Measurements from ENCODE around the gene CSGALNACT2.

Gene CSGALNACT2

DNA sequence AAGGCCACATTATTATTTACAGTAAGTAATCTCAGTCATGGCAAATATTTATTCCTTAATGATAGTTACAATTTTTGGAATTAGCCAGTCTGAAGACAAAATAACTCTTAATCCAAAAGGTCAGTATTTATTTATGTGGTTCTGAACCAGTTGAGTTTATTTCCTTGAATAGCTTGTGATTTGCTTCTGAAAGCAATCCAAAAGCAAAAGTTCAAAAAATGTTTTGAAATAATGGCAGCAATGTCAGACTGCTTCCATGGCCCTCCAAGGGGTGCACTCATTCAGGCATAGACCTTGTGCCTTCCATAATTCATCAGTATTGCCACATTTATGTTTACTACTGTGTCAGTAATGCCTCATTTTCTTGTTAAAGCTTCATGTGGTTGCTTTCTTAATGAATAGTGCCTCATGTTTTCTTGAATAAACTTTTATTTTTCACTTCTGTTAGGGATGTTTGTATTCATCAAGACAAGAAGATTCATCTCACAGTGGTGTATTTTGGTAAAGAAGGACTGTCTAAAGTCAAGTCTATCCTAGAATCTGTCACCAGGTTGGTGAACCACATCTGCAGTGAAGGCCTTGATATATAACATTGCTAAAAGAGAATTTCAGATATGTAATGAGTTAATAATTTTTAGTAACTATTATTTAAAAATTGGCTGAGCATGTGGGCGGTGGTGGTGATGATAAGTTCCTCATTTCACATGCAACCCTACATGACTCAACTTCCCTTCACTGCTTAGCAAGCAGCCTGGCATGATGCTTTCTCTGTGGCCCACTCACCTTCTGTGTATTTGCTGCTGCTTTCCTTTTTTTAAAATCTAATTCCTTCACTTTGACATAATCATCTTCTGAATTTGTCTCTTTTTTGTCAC is 22.0 kb downstream of the CSGALNACT2 start:
- H3K27me3 ChIP-seq (ENCODE audit: low read length), result no peaks in the 10 kb centered on the region
- H3K4me2 ChIP-seq (ENCODE audit: low read depth, low read length, poor library complexity, severe bottlenecking), result no peak overlapping the region
- TF ChIP-seq EZH2phosphoT487 (conservative IDR thresholded peaks at IDR 0.05; ENCODE audit: low read length), result no peak
- TF ChIP-seq, protein P1, sequence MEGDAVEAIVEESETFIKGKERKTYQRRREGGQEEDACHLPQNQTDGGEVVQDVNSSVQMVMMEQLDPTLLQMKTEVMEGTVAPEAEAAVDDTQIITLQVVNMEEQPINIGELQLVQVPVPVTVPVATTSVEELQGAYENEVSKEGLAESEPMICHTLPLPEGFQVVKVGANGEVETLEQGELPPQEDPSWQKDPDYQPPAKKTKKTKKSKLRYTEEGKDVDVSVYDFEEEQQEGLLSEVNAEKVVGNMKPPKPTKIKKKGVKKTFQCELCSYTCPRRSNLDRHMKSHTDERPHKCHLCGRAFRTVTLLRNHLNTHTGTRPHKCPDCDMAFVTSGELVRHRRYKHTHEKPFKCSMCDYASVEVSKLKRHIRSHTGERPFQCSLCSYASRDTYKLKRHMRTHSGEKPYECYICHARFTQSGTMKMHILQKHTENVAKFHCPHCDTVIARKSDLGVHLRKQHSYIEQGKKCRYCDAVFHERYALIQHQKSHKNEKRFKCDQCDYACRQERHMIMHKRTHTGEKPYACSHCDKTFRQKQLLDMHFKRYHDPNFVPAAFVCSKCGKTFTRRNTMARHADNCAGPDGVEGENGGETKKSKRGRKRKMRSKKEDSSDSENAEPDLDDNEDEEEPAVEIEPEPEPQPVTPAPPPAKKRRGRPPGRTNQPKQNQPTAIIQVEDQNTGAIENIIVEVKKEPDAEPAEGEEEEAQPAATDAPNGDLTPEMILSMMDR (IDR thresholded peaks at IDR 0.05; ENCODE audit: insufficient read depth, low read length, poor library complexity, severe bottlenecking), result no peak
- H3K36me3 ChIP-seq (ENCODE audit: low read length), result no peaks in the 10 kb centered on the region
- H3K4me3 ChIP-seq (ENCODE audit: insufficient read depth, low read length, poor library complexity, severe bottlenecking), result no peak overlapping the region
- H3K9me3 ChIP-seq (ENCODE audit: insufficient read depth, low read length), result no peaks in the 10 kb centered on the region
- no peak overlapping the region for H2AFZ ChIP-seq (ENCODE audit: low read depth, low read length, severe bottlenecking)
- H3K27ac ChIP-seq (ENCODE audit: low read depth, low read length), result no peak overlapping the region
- no peaks in the 10 kb centered on the region; the same call in 1 of the 2 replicates for H3K79me2 ChIP-seq (ENCODE audit: insufficient read depth, low read length)
- H4K20me1 ChIP-seq (ENCODE audit: low read depth, low read length), result no peaks in the 10 kb centered on the region
- H3F3A ChIP-seq (ENCODE audit: insufficient read depth), result no peaks in the 10 kb centered on the region
- no peaks in the 10 kb centered on the region for H3K9me2 ChIP-seq (replicated peaks; ENCODE audit: insufficient read depth, low read length)
- no peak overlapping the region for H3K9ac ChIP-seq (ENCODE audit: low read length)

DNA sequence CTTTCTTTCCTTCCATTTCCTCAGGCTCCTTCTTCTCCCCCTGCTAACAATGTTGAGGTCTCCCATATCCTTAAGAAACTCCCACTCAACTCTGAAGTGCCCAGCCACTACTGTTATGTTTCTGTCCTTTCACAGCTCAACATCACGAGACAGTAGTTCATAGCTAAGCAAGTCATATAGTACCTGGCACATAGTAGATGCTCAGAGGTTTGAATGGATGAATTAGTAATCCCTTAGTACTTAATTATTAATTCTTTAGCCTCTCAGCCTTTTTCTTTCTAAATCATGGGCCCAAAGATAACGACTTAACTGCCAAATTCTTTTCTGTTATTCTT is 22.6 kb downstream of the CSGALNACT2 start:
- Histone ChIP-seq H3K4me2 (ENCODE audit: low read depth, low read length, poor library complexity, severe bottlenecking) (no peak overlapping the region), H3K36me3 (ENCODE audit: low read length) (no peaks in the 10 kb centered on the region), H3K79me2 (ENCODE audit: insufficient read depth, low read length) (no peaks in the 10 kb centered on the region; the same call in 1 of the 2 replicates), H3K9me2 (replicated peaks; ENCODE audit: insufficient read depth, low read length) (no peaks in the 10 kb centered on the region), H3K4me3 (ENCODE audit: insufficient read depth, low read length, poor library complexity, severe bottlenecking) (no peak overlapping the region), H2AFZ (ENCODE audit: low read depth, low read length, severe bottlenecking) (no peak overlapping the region), H3K9me3 (ENCODE audit: insufficient read depth, low read length) (no peaks in the 10 kb centered on the region), H3K27ac (ENCODE audit: low read depth, low read length) (no peak overlapping the region), H3K9ac (ENCODE audit: low read length) (no peak overlapping the region), H3F3A (ENCODE audit: insufficient read depth) (no peaks in the 10 kb centered on the region), H3K27me3 (ENCODE audit: low read length) (no peaks in the 10 kb centered on the region), H4K20me1 (ENCODE audit: low read depth, low read length) (no peaks in the 10 kb centered on the region)
- TF ChIP-seq, protein P1 (IDR thresholded peaks at IDR 0.05; ENCODE audit: insufficient read depth, low read length, poor library complexity, severe bottlenecking), result no peak
- no peak for TF ChIP-seq EZH2phosphoT487 (conservative IDR thresholded peaks at IDR 0.05; ENCODE audit: low read length)

DNA sequence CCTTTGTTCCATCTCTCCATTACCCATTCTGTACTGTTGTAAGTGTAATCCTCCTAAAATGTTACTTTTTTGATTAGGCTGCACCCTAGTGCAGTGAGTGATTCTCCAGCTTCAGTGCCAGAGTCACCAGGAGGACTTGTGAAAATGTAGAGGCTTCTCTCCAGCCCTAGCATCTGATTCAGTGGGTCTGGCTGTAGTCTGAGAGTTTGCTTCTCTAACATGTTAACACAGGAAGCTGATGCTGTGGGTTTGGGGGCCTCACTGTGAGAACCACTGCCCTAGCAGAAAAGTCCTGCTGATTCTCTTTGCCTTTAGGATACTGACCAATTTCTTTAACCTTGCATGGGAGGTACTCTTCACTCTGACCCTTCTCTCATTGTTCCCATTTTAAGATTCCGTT is 24.4 kb downstream of the CSGALNACT2 start:
- Histone ChIP-seq H3K27me3 (ENCODE audit: low read length) (no peaks in the 10 kb centered on the region), H3K4me2 (ENCODE audit: low read depth, low read length, poor library complexity, severe bottlenecking) (no peak overlapping the region), H3K79me2 (ENCODE audit: insufficient read depth, low read length) (no peaks in the 10 kb centered on the region), H2AFZ (ENCODE audit: low read depth, low read length, severe bottlenecking) (no peak overlapping the region), H3F3A (ENCODE audit: insufficient read depth) (no peaks in the 10 kb centered on the region), H3K4me3 (ENCODE audit: insufficient read depth, low read length, poor library complexity, severe bottlenecking) (no peak overlapping the region), H4K20me1 (ENCODE audit: low read depth, low read length) (no peaks in the 10 kb centered on the region), H3K9me3 (ENCODE audit: insufficient read depth, low read length) (no peaks in the 10 kb centered on the region), H3K27ac (ENCODE audit: low read depth, low read length) (no peak overlapping the region), H3K36me3 (ENCODE audit: low read length) (no peaks in the 10 kb centered on the region), H3K9me2 (replicated peaks; ENCODE audit: insufficient read depth, low read length) (no peaks in the 10 kb centered on the region), H3K9ac (ENCODE audit: low read length) (no peak overlapping the region)
- TF ChIP-seq, protein P1 (IDR thresholded peaks at IDR 0.05; ENCODE audit: insufficient read depth, low read length, poor library complexity, severe bottlenecking), result no peak
- no peak for TF ChIP-seq EZH2phosphoT487 (conservative IDR thresholded peaks at IDR 0.05; ENCODE audit: low read length)

Data from SU-DHL-6 (cell line).